Stimulated activated CD8-positive, alpha-beta memory T cell treated with anti-CD3 and anti-CD28 coated beads, Interleukin-12 subunit alpha, Interleukin-12 subunit beta, amount 100 ng/mL, for 24 hours (primary cell): Measurements from ENCODE around the gene PEAR1.

Experiments used
- DNase-seq: peaks from one replicate; pipeline ENCODE4 v3.0.0-alpha.2; 2020; ENCODE audit errors: extremely low read depth

The PEAR1 gene

DNA sequence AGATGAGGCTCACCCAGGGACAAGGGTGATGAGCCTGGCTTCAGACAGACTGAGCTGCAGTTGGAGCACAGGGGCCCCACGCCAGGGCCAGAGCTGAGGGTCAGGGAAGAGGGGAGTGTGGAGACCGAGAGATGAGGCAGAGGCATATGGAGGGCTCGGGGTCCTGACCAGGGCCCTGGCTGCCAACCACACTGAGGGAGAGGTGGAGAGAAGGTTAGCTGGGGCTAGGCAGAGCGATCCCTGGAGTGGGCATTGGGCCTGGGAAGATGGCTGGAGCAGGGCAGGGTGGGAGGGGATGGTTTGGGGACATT, 8.0 kb downstream of the PEAR1 start:
- DNase-seq, result no peak

DNA sequence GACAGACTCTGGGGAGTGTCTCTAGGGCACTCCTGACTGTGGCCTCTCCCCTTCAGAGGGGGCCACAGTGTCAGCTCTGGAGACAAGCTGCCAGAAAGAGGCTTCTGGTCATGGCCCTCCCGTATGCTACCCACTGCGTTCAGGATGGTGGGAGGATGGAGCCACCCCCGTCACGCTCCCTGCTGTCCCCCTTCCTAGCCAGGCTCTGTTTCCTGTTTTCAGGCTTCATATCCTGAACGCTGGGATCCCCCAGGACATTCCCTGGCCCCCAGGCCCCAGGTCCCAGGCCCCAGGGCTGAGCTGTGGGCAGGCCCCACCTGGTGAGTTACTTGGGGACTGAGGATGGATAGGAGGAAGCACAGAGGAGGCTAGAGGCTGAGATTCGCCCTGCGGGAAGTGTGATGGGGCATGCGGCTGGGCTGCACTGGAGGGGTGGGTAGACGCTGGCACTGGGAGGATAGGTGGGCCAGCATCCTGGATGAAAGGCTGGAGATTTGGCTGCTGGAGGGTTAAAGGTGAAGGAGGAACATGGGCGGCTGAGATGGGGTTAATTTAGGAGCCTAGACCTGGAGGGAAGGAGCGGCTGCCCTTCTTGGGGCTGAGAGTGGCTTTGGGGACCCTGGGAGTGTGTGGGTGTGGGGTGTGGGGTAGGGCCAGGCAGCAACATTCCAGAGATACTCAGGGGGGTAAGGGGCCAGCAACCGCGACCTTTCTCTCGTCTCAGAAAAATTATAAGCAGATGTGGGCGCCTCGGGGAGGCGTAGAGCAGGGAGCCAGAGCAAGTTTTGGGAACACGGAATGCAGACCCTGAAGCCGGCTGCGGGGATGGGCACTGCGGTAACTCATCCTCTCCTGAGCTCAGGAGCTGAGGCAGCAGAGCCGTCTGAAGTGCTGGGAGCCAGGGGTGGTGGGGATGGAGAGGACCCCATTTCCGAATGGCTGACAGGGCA, 8.7 kb downstream of the PEAR1 start:
- DNase-seq, result no peak

DNA sequence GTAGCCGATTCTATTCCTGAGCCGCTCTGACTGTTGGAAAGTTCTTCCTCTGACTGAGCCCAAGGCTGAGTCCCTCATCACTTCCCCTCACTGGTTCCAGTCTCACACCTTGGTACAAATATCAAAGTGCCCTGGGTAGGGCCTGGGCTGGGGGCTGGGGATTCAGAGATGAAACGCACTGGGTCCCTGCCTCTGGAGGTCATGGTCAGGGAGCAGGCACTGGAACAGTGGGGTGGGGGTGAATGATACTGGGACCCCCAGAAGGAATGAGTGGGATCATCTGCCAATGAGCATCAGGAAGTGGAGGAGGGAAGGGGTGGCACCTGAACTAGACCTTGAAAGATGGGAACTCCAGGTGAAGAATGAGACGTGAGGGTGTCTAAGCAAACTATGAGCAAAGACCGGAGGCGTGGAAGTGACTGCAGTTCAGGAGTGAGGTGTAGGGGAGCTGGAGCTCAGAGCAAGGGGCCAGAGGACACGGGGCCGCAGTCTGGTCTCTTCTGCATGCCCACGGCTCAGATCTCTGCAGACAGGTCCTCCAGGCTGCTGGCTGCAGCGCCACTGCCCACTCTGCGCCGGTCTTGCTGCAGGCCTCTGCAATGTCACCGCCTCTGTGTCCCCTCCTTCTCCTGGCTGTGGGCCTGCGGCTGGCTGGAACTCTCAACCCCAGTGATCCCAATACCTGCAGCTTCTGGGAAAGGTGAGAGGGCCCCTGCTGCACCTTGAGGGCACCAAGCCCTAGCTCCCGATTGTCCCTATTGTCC, 10.0 kb downstream of the PEAR1 start:
- no peak for DNase-seq

DNA sequence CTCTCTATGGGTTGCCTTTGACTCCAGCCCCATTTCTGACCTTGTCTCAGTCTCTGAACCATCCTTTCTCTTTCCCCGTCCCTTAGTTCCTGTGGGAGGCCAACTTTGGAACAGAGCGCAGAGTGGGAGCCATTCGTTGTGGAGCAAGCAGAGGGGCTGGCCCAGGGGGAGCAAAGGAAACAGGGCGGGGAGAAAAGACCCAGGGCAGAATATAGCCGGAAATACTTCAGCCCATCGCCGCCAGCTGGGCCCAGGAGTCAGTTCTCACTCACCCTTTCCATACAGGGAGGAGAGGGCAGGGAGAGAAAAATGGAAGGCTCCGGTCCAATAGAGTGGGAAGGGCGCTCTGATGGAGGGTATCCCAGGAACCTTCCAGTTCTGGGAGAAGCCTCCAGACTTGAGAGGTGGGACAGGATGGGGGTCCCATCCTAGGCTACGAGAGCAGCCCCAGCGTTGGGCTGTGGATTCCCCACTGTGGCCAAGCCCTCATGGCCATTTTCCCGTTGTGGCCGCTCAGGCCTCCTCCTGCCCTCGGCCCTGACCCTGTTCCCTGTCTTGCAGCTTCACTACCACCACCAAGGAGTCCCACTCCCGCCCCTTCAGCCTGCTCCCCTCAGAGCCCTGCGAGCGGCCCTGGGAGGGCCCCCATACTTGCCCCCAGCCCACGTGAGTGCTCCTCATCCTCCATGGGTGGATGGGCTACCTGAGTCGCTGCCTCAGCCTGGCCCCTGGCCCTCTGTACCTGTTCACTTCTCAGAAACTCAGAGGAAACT, 10.9 kb downstream of the PEAR1 start:
- DNase-seq, result no peak

DNA sequence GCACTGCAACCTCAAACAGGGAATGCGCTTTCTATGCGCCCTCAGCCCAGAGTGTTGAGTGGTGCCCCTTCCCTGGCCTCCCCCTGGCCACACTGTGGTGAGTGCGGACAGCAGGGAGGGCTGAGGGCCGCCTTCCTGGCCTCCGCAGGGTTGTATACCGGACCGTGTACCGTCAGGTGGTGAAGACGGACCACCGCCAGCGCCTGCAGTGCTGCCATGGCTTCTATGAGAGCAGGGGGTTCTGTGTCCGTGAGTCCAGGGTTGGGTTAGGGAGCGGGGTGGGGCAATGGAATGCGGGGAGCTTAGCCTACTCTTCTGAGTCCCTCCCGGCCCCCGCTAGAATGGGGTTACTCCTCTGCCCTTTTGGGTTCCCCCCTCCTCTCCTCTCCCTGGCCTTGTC, 11.7 kb downstream of the PEAR1 start:
- DNase-seq, result no peak

DNA sequence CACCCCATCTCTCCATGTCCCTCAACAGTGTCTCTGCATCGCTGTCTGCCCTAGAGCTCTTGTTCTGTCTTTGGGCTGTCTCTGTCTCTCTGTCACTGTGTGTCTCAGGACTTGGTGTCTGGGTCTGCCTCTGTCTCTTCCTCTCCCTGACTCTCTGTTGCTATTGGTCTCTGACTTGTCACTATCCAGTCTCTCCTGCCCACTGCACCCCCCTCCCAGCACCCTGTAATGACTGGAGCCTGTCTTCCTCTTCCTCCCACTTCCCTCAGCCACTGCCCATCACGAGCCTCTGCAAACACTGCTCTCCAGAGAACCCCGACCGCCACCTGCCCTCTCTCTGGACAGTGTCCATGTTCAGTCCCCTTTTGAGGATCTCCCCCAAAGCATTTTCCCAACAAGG, 12.1 kb downstream of the PEAR1 start:
- no peak for DNase-seq

DNA sequence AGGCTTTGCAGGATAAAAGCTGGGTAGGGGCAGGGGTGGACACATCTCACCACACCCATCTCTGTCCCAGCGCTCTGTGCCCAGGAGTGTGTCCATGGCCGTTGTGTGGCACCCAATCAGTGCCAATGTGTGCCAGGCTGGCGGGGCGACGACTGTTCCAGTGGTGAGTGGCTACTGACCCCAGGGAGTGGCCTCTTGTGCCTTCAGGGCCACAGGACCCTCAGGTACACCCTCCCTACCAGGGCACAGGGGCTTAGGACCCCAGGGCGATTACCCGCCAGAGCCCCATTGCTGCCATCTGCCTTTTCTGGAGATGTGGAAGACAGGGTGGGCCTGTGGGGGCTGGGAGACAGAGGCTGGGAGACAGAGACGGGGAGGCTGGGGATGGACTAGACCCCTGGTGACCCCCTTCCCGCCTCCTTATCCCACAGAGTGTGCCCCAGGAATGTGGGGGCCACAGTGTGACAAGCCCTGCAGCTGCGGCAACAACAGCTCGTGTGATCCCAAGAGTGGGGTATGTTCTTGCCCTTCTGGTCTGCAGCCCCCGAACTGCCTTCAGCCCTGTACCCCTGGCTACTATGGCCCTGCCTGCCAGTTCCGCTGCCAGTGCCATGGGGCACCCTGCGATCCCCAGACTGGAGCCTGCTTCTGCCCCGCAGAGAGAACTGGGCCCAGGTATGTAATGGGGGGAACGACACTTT, 12.8 kb downstream of the PEAR1 start:
- no peak for DNase-seq

DNA sequence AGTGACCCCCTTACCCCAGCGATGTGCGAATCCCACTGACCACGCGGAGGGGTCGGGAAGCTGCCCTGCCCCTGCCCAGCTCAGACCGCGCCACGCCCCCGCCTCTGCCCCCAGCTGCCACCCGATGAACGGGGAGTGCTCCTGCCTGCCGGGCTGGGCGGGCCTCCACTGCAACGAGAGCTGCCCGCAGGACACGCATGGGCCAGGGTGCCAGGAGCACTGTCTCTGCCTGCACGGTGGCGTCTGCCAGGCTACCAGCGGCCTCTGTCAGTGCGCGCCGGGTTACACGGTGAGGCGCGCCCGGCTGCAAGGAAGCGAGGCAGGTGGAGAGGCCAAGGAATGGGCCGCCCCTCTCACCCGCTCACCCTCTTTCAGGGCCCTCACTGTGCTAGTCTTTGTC, 15.0 kb downstream of the PEAR1 start:
- no peak for DNase-seq

DNA sequence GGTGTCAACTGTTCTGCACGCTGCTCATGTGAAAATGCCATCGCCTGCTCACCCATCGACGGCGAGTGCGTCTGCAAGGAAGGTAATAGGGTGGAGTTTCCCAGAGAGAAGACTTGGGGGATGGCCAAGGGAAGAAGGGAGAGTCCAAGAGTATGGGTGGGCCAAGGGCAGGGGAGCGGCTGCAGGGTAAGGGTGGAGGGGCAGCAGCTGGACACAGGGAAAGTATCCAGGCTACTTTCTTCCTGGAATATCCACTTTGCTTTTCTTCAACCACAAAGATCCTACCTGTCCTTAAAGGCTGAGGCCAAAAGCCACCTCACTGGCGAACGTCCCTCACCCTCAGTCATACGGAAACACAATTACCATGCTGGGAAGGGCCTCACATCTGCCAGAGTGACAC, 15.4 kb downstream of the PEAR1 start:
- no peak for DNase-seq

DNA sequence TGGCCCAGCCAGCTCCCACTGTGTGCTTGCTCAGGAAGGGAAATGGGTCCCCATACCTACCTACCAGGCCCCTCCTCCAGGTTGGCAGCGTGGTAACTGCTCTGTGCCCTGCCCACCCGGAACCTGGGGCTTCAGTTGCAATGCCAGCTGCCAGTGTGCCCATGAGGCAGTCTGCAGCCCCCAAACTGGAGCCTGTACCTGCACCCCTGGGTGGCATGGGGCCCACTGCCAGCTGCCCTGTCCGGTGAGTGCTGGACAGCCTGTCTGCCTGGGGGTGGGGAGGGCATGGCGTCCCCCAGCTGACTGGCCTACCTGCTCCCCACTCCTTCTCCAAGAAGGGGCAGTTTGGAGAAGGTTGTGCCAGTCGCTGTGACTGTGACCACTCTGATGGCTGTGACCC, 16.2 kb downstream of the PEAR1 start:
- DNase-seq, result no peak

DNA sequence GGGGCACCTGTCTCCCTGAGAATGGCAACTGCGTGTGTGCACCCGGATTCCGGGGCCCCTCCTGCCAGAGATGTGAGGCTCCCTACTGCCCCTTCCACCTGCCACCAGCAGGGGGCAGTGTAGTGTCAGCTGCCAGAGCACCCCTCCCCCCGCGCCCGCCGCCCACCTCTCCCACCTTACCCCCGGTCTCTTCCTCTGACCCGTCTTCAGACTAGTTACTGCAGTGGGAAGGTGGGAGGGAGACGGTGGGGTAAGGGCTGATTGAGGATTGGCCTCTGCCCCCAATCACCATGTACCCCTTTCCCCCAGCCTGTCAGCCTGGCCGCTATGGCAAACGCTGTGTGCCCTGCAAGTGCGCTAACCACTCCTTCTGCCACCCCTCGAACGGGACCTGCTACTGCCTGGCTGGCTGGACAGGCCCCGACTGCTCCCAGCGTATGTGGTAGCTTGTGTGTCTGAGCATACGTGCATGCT, 16.8 kb downstream of the PEAR1 start:
- peak; percentile 21 for DNase-seq

DNA sequence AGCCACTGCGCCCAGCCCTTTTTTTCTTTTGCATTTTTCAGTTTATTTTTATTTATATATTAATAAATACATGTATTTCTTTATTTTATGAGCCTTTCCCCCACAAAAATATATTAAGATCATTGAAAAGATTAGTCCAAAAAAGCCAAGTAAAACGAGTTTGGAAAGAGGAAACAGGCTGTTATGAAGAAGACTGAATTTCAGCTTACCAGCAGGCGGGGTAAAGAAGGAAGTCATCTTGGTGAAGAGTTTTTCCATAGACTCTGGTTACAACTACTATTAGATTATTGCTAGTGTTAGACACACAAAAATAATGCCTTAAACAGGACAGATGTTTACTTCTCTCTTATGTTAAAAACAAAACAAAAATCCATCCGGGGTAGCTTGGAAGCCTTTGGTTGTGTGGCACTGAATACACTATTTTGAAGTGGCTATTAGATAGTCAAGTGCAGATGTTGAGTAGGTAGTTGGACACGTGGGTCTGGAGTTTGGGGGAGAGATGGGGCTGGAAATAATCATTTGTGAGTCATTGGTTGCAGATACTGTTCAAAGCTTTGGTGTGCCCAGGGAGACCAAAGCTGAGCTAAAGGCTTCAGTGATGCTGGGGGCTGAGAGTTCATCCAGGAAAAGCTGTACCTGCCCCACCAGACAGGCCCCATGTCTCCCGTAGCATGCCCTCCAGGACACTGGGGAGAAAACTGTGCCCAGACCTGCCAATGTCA, 18.2 kb downstream of the PEAR1 start:
- no peak for DNase-seq

DNA sequence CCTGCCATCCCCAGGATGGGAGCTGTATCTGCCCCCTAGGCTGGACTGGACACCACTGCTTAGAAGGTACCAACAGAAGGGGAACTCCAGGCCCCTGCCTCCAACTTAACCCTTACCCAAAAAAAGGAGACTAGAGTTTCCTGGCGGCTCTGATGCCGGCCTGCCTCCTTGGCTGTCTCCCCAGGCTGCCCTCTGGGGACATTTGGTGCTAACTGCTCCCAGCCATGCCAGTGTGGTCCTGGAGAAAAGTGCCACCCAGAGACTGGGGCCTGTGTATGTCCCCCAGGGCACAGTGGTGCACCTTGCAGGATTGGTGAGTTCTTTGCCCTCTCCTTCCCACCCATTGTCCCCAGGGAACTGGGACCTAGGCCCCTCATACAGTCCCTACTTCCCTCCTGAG, 18.8 kb downstream of the PEAR1 start:
- DNase-seq, result no peak

DNA sequence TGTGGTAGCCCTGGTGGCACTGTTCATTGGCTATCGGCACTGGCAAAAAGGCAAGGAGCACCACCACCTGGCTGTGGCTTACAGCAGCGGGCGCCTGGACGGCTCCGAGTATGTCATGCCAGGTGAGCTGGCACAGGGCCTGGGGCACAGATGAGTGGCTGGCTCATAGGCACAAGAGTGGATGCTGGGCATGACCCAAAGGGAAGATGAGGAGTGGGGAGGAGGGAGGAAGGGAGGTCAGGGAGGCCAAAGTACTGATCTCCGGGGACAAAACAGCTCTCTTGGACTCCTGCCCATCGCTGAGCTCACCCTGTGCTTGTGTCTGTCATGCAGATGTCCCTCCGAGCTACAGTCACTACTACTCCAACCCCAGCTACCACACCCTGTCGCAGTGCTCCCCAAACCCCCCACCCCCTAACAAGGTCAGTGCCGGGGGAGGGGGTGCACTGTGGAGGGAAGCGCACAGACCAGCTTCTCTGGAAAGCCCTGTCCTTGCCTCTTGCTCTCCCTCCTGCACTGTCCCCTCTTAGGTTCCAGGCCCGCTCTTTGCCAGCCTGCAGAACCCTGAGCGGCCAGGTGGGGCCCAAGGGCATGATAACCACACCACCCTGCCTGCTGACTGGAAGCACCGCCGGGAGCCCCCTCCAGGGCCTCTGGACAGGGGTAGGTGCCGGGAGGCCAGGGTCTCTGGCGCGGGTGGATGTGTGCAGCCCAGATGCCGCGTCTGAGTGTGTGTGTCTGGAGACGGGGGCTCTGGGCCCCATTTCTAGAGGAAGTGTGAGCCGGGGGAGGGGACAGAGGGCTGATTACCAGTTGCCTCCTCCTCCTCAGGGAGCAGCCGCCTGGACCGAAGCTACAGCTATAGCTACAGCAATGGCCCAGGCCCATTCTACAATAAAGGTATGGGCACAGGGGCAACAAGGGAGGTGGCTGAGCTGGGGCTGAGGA, 19.6 kb downstream of the PEAR1 start:
- no peak for DNase-seq

DNA sequence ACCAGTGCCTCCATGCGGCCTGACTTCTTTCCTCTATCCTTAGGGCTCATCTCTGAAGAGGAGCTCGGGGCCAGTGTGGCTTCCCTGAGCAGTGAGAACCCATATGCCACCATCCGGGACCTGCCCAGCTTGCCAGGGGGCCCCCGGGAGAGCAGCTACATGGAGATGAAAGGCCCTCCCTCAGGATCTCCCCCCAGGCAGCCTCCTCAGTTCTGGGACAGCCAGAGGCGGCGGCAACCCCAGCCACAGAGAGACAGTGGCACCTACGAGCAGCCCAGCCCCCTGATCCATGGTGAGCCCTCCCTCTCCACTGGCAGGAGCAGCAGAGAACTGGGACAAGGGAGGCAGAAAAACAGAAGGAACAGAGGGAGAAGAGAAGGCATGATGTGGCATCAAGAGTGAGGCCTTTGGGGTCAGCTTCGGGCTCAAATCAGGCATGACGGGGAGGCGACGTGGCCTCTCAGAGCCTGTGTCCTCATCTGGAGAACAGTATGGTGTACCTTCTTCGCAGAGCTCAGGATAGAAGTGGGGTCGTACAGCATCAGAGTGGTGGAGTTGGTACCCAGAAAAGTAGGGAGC, 20.4 kb downstream of the PEAR1 start:
- no peak for DNase-seq

DNA sequence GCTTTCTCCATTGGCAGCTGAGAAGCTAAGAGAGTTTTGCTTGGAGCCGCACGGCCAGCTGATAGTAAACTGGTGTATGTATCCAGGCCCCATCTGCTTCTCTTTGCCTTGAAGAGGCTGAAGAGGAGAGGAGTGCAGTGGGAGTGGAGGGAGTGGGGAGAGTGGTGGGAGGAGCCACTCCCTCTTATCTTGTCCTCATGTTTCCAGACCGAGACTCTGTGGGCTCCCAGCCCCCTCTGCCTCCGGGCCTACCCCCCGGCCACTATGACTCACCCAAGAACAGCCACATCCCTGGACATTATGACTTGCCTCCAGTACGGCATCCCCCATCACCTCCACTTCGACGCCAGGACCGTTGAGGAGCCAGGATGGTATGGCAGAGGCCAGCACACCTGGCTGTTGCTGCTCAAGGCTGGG, 20.9 kb downstream of the PEAR1 start:
- DNase-seq, result no peak

DNA sequence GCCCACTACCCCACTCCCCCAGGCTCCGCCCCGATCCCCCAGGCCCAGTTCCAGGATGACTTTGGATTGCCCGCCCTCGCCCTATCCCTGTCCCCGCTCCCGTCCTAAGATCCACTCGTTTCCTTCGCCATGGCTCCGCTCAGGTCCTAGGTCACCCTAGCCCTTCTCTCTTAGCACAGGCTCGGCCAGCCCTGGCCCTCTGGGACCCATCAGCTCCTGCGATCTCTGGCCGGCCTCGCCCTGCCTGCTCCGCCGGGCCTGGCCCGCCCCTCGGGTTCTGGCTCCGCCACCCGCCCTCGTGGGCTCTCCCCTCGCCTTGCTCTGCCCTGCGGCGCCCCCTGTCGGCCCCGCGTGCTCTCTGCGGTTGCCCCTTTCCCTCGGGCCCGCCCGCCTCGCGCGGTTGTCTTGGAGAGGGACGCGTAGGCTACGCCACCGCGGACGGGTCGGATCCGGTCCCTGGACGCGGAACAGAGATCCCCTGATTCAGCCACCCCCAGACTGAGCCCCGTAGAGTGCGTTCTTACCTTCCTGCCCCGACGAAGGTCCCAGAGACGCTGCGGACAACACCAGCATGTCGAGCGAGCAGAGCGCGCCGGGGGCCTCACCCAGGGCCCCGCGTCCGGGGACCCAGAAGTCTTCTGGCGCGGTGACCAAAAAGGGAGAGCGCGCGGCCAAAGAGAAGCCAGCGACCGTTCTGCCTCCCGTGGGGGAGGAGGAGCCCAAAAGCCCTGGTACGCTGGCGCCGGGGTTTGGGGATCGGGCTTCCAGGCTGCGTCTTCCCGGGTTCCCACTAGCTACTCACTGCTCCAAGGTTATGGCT, 26.9 kb downstream of the PEAR1 start, which contains the start of gene LRRC71:
Gene LRRC71 (plus strand): TSS at position 400 of the 820 bp plus-strand sequence. CDS start 172 bp downstream, at position 572.
- peak; percentile 33 for DNase-seq

DNA sequence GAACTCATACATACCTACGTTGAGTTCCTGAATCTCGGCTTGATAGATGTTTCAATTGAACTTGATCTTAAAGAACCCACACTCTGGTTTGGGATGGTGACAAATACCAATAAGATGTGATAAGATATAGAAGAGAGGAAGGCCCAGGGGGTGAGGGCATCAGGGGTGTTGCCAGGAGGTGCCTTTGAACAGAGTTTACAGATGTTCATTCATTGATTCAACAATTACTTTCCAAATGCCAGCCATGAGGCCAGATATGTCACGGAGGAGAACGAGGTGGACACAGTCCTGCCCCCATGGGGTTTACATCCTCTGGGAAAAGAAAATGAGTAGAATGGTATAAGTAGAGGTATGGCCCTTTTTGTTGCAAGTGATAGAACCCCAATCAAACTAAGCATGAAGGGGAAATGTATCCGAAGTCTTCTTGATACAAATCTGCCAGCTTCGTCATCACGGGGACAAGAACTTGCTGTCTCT, 27.6 kb downstream of the PEAR1 start:
- DNase-seq, result no peak
